Cardiac muscle cell (in vitro differentiated cells and primary cell): ENCODE results near the gene CHD6. TPM values are rescaled to one million over a fixed set of nuclear protein-coding genes. Genes with fewer than 3 reads are reported as not detected.

ENCODE experiments used
- DNase-seq, 2 donors: peaks; one replicate each; pipeline versions ENCODE4 v3.0.0 to v3.0.0-alpha.2; 2010 to 2017; ENCODE audit warnings: low read depth in 1 of 2, low spot score in 1 of 2
- H3K27ac ChIP-seq: fragments of 200-600 bp; sonication (generic); 2 replicates; pipeline ENCODE4 v1.5.1; 2016
- H3K27me3 ChIP-seq: fragments of 200-600 bp; sonication (generic); 2 replicates; pipeline ENCODE4 v1.6.0; 2016; ENCODE audit warnings: control low read depth
- H3K36me3 ChIP-seq: fragments of 200-600 bp; sonication (generic); 2 replicates; pipeline ENCODE4 v1.5.1; 2016; ENCODE audit warnings: control low read depth
- H3K4me1 ChIP-seq: fragments of 200-600 bp; sonication (generic); 2 replicates; pipeline ENCODE4 v1.8.1; 2017; ENCODE audit warnings: low read depth, mild to moderate bottlenecking, mixed run types
- H3K4me3 ChIP-seq: fragments of 200-600 bp; sonication (generic); 2 replicates; pipeline ENCODE4 v1.5.1; 2016; ENCODE audit warnings: mild to moderate bottlenecking
- H3K9me3 ChIP-seq: fragments of 200-600 bp; sonication (generic); 2 replicates; pipeline ENCODE4 v1.5.1; 2017; ENCODE audit warnings: low read depth, mild to moderate bottlenecking, control low read depth
- polyA plus RNA-seq: library from polyadenylated mRNA; unstranded; fragments of >200 nt; fragmentation: Nextera tagmentation; extraction: Ambion mirVana; gene quantifications from 2 replicates; pipeline ENCODE4 v1.2.1, GENCODE V29; 2016
- total RNA-seq: library from RNA; depleted of rRNA; stranded (reverse); fragments of >200 nt; gene quantifications from 2 replicates; pipeline ENCODE4 v1.2.3, GENCODE V29; 2016
- TF ChIP-seq, protein P1 (sequence below): IDR thresholded peaks from 2 replicates; pipeline ENCODE4 v1.5.1; 2012; ENCODE audit warnings: low read depth, mild to moderate bottlenecking, low read length

CHD6 gene
- total and polyA plus RNA-seq, 2 experiments from 2014 or later: 56.3 to 61.9 TPM

- Histone ChIP-seq H3K27me3 (no peaks in the 10 kb centered on the region), H3K36me3 (no peaks in the 10 kb centered on the region), H3K9me3 (peaks cover 6% of the 10 kb centered on the region), H3K4me1 (no peaks in the 10 kb centered on the region), H3K4me3 (no peak overlapping the region), H3K27ac (no peak overlapping the region)
- no peak for DNase-seq
- TF ChIP-seq, protein P1, sequence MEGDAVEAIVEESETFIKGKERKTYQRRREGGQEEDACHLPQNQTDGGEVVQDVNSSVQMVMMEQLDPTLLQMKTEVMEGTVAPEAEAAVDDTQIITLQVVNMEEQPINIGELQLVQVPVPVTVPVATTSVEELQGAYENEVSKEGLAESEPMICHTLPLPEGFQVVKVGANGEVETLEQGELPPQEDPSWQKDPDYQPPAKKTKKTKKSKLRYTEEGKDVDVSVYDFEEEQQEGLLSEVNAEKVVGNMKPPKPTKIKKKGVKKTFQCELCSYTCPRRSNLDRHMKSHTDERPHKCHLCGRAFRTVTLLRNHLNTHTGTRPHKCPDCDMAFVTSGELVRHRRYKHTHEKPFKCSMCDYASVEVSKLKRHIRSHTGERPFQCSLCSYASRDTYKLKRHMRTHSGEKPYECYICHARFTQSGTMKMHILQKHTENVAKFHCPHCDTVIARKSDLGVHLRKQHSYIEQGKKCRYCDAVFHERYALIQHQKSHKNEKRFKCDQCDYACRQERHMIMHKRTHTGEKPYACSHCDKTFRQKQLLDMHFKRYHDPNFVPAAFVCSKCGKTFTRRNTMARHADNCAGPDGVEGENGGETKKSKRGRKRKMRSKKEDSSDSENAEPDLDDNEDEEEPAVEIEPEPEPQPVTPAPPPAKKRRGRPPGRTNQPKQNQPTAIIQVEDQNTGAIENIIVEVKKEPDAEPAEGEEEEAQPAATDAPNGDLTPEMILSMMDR: no peak
Observed at GRCh38 chr20:41598719-41599118, 19.5 kb downstream of the CHD6 start.

GRCh38 chr20:41594514-41595322 is 23.5 kb downstream of the CHD6 start:
- Histone ChIP-seq H3K4me3 (no peak overlapping the region), H3K9me3 (no peaks in the 10 kb centered on the region), H3K4me1 (no peaks in the 10 kb centered on the region), H3K27me3 (no peaks in the 10 kb centered on the region), H3K36me3 (no peaks in the 10 kb centered on the region), H3K27ac (no peak overlapping the region)
- DNase-seq: no peak
- TF ChIP-seq, protein P1: no peak

- no peak for DNase-seq
- no peaks in the 10 kb centered on the region for H3K36me3 ChIP-seq
- TF ChIP-seq, protein P1: no peak
- H3K4me1 ChIP-seq: no peaks in the 10 kb centered on the region
- H3K9me3 ChIP-seq: no peaks in the 10 kb centered on the region
- H3K27ac ChIP-seq: no peak overlapping the region
- H3K27me3 ChIP-seq: no peaks in the 10 kb centered on the region
- H3K4me3 ChIP-seq: no peak overlapping the region
Observed at GRCh38 chr20:41592516-41593216, 25.5 kb downstream of the CHD6 start.

DNA sequence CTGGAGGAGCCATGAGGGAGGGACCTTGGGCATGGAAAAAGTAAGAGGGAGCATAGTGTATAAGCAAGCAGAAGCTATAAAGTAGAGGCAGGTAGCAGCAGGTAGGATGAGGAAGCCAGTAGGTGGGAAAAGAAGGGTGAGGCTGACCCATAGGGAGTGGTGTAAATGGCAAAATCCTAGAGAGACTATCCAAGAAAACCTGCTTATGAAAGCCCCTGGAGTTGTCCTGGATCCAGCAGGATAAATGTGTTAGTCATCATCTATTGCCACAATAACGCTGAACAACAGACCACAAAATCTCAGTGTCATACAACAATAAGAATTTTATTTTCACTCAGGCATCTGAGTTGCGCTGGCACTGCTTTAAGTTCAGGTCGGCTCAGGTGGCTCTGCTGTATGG is 30.2 kb downstream of the CHD6 start:
- Histone ChIP-seq H3K4me3 (no peak overlapping the region), H3K4me1 (no peaks in the 10 kb centered on the region), H3K27me3 (no peaks in the 10 kb centered on the region), H3K36me3 (no peaks in the 10 kb centered on the region), H3K9me3 (no peaks in the 10 kb centered on the region), H3K27ac (no peak overlapping the region)
- TF ChIP-seq, protein P1: no peak
- peak in 1 of 2 donors; percentile 78 for DNase-seq

GRCh38 chr20:41587523-41587922 is 30.7 kb downstream of the CHD6 start:
- H3K36me3 ChIP-seq: no peaks in the 10 kb centered on the region
- DNase-seq: no peak
- no peaks in the 10 kb centered on the region for H3K27me3 ChIP-seq
- H3K27ac ChIP-seq: no peak overlapping the region
- H3K4me3 ChIP-seq: no peak overlapping the region
- no peaks in the 10 kb centered on the region for H3K9me3 ChIP-seq
- TF ChIP-seq, protein P1: no peak
- H3K4me1 ChIP-seq: no peaks in the 10 kb centered on the region
